ENCODE data around the gene RNASE13. TPM values are rescaled to one million over a fixed set of nuclear protein-coding genes. Genes with fewer than 3 reads are reported as not detected.

Gene RNASE13
- total RNA-seq, 1 experiment from 2014 or later, result not detected

- no peak for ATAC-seq
Observed at GRCh38 chr14:21019366-21019765, 15.2 kb downstream of the RNASE13 start.

DNA sequence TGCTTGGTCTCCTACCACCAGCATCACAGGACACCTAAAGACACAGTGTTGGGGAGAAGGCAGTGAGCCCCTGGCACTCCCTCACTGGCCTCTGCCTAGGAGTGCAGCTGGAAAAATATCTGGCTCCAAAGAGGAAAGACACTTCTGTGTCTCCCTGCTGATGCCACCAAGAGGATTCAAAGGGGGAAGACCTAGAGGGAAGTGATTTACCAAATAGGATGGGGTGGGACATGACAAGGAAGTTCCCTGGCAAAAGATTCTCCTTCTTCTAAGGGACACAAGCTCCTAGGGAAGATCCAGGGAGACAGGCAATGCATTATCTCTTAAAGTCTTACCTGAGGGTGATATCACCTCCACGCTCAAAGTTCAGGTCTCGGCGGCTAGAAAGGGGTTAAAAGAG, 15.8 kb downstream of the RNASE13 start:
- in situ Hi-C loops (cut with HindIII; ENCODE audit: low pct_unique_long_range_greater_than_20kb, low sequenced_read_pairs), result no loop called here
- no peak for TF ChIP-seq TCF7L2 (IDR thresholded peaks at IDR 0.05; ENCODE audit: low read depth, low read length)
- no peak for TF ChIP-seq REST (IDR thresholded peaks at IDR 0.05; ENCODE audit: insufficient read depth in 1 of 2, low read depth in 2 of 2, low read length in 1 of 2)
- TF ChIP-seq POLR2AphosphoS5 (IDR thresholded peaks at IDR 0.05; ENCODE audit: low read depth, low read length), result no peak
- TF ChIP-seq CTCF (IDR thresholded peaks at IDR 0.05), result no peak
- TF ChIP-seq SIN3A (IDR thresholded peaks at IDR 0.05; ENCODE audit: borderline replicate concordance, insufficient read depth, low read depth, low read length), result no peak
- Histone ChIP-seq H3K36me3 (ENCODE audit: control insufficient read depth, insufficient read depth, low read length) (no peaks in the 10 kb centered on the region), H3K4me3 (ENCODE audit: low read depth in 2 of 2, low read length in 2 of 2) (no peak overlapping the region), H3K4me1 (ENCODE audit: control insufficient read depth, insufficient read depth, low read length) (no peaks in the 10 kb centered on the region), H3K27me3 (ENCODE audit: control insufficient read depth, insufficient read depth, low read length) (peaks cover 2% of the 10 kb centered on the region; the same call in 1 of the 2 replicates), H3K27ac (ENCODE audit: low read length) (no peak overlapping the region), H3K9me3 (ENCODE audit: control insufficient read depth, insufficient read depth, low read depth, low read length) (no peaks in the 10 kb centered on the region)
- no TSS peak for BruUV-seq (replicated peaks)
- intact Hi-C loops (cut with micrococcal nuclease; ENCODE audit: unreplicated experiment), result no loop called here
- no peak for DNase-seq (ENCODE audit: low read depth, low spot score)
- no peak for ATAC-seq
- ChIA-PET CTCF (no interaction called here), POLR2A (no interaction called here)

More at GRCh38 chr14:21019366-21019765, 15.2 kb downstream of the RNASE13 start:
- H3K4me3 ChIP-seq (ENCODE audit: low read depth in 2 of 2, low read length in 2 of 2), result no peak overlapping the region
- peaks cover 2% of the 10 kb centered on the region; the same call in 1 of the 2 replicates for H3K27me3 ChIP-seq (ENCODE audit: control insufficient read depth, insufficient read depth, low read length)
- no peaks in the 10 kb centered on the region for H3K9me3 ChIP-seq (ENCODE audit: control insufficient read depth, insufficient read depth, low read depth, low read length)
- no peak for TF ChIP-seq CTCF (IDR thresholded peaks at IDR 0.05)
- TF ChIP-seq POLR2AphosphoS5 (IDR thresholded peaks at IDR 0.05; ENCODE audit: low read depth, low read length), result no peak
- no peak for TF ChIP-seq SIN3A (IDR thresholded peaks at IDR 0.05; ENCODE audit: borderline replicate concordance, insufficient read depth, low read depth, low read length)
- no peak for TF ChIP-seq REST (IDR thresholded peaks at IDR 0.05; ENCODE audit: insufficient read depth in 1 of 2, low read depth in 2 of 2, low read length in 1 of 2)
- TF ChIP-seq TCF7L2 (IDR thresholded peaks at IDR 0.05; ENCODE audit: low read depth, low read length), result no peak
- no peaks in the 10 kb centered on the region for H3K36me3 ChIP-seq (ENCODE audit: control insufficient read depth, insufficient read depth, low read length)
- BruUV-seq (replicated peaks), result no TSS peak
- in situ Hi-C loops (cut with HindIII; ENCODE audit: low pct_unique_long_range_greater_than_20kb, low sequenced_read_pairs) (no loop called here), intact Hi-C loops (cut with micrococcal nuclease; ENCODE audit: unreplicated experiment) (no loop called here)
- no peak overlapping the region for H3K27ac ChIP-seq (ENCODE audit: low read length)
- ChIA-PET CTCF (no interaction called here), POLR2A (no interaction called here)
- no peak for DNase-seq (ENCODE audit: low read depth, low spot score)
- H3K4me1 ChIP-seq (ENCODE audit: control insufficient read depth, insufficient read depth, low read length), result no peaks in the 10 kb centered on the region

Data from Panc1 (cell line).